ENCODE measurements around the gene GNAS-AS1.
A peak's percentile ranks its signal among the peaks of the same experiment; 100 is the strongest.
"Not testable (repeated sequence)": the region's sequence is repeated elsewhere in the genome, so short reads cannot be mapped to it uniquely, and the experiment has no call there.

The GNAS-AS1 gene

GRCh38 chr20:58837717-58838116 lies 13.0 kb downstream of the GNAS-AS1 start:
- no peak for DNase-seq

- DNase-seq, result no peak
Observed at GRCh38 chr20:58836616-58837204, 14.0 kb downstream of the GNAS-AS1 start.

- no peak for DNase-seq
Observed at GRCh38 chr20:58835231-58835630, 15.5 kb downstream of the GNAS-AS1 start.

- DNase-seq, result no peak
Observed at GRCh38 chr20:58833921-58834320, 16.8 kb downstream of the GNAS-AS1 start.

GRCh38 chr20:58832457-58832856 lies 18.2 kb downstream of the GNAS-AS1 start:
- no peak for DNase-seq

- DNase-seq, result peak in 15 of 51 donors; percentile 1 to 55 (median 18)
Observed at GRCh38 chr20:58829531-58829941, 21.2 kb downstream of the GNAS-AS1 start.

GRCh38 chr20:58828804-58829203 lies 21.9 kb downstream of the GNAS-AS1 start:
- DNase-seq, result not testable (repeated sequence)

GRCh38 chr20:58828136-58828535 lies 22.6 kb downstream of the GNAS-AS1 start:
- DNase-seq, result no peak

GRCh38 chr20:58826271-58826670 lies 24.4 kb downstream of the GNAS-AS1 start:
- no peak for DNase-seq

- DNase-seq, result no peak
Observed at GRCh38 chr20:58825450-58825849, 25.3 kb downstream of the GNAS-AS1 start.

- DNase-seq, result no peak
Observed at GRCh38 chr20:58824843-58825242, 25.9 kb downstream of the GNAS-AS1 start.

GRCh38 chr20:58822748-58823730 lies 27.7 kb downstream of the GNAS-AS1 start:
- DNase-seq, result no peak

GRCh38 chr20:58822149-58822548 lies 28.6 kb downstream of the GNAS-AS1 start:
- no peak for DNase-seq

GRCh38 chr20:58820515-58820914 lies 30.2 kb downstream of the GNAS-AS1 start:
- DNase-seq, result not testable (repeated sequence)

GRCh38 chr20:58819921-58820320 lies 30.8 kb downstream of the GNAS-AS1 start:
- DNase-seq, result no peak

GRCh38 chr20:58818586-58819285 lies 32.0 kb downstream of the GNAS-AS1 start:
- DNase-seq, result peak in 1 of 51 donors; percentile 9

- peak in 1 of 51 donors; percentile 9 for DNase-seq
Observed at GRCh38 chr20:58817748-58818147, 33.0 kb downstream of the GNAS-AS1 start.

GRCh38 chr20:58816957-58817651 lies 33.6 kb downstream of the GNAS-AS1 start:
- DNase-seq, result no peak

GRCh38 chr20:58816051-58816450 lies 34.7 kb downstream of the GNAS-AS1 start:
- no peak for DNase-seq

GRCh38 chr20:58815448-58815847 lies 35.3 kb downstream of the GNAS-AS1 start:
- no peak for DNase-seq

GRCh38 chr20:58813369-58813768 lies 37.3 kb downstream of the GNAS-AS1 start:
- no peak for DNase-seq

All from hypothalamus (tissue), 51 donors.